GM21515 (cell line): Measurements from ENCODE around the gene PLAC8.
"Not testable (repeated sequence)": the region's sequence is repeated elsewhere in the genome, so short reads cannot be mapped to it uniquely, and the experiment has no call there.

Source experiments
- ATAC-seq: cut with Tn5 transposase; IDR thresholded peaks from one replicate; pipeline ENCODE4 v1.9.1; 2021; ENCODE audit not compliant: unreplicated experiment

Gene PLAC8

GRCh38 chr4:83114576-83114975 lies at the start of gene PLAC8:
TSS of gene PLAC8 (minus strand) at chr4:83114729. CDS start at chr4:83107921, 6,808 bp downstream.
- ATAC-seq: peak; percentile 42

- no peak for ATAC-seq
These were observed 38.9 kb upstream of the PLAC8 start for GRCh38 chr4:83153417-83153816.

- no peak for ATAC-seq
These were observed 38.2 kb upstream of the PLAC8 start for GRCh38 chr4:83152746-83153145.

GRCh38 chr4:83151651-83152050 lies 37.1 kb upstream of the PLAC8 start:
- ATAC-seq: no peak

- no peak for ATAC-seq
These were observed 36.3 kb upstream of the PLAC8 start for GRCh38 chr4:83150653-83151330.

GRCh38 chr4:83149865-83150652 lies 35.5 kb upstream of the PLAC8 start:
- no peak for ATAC-seq

GRCh38 chr4:83146841-83147240 lies 32.3 kb upstream of the PLAC8 start:
- ATAC-seq: no peak

- not testable (repeated sequence) for ATAC-seq
These were observed 31.2 kb upstream of the PLAC8 start for GRCh38 chr4:83145776-83146175.

GRCh38 chr4:83139514-83140156 lies 25.1 kb upstream of the PLAC8 start:
- ATAC-seq: no peak

GRCh38 chr4:83138946-83139345 lies 24.4 kb upstream of the PLAC8 start:
- ATAC-seq: no peak

GRCh38 chr4:83132065-83132464 lies 17.5 kb upstream of the PLAC8 start:
- ATAC-seq: no peak

- ATAC-seq: no peak
These were observed 14.7 kb upstream of the PLAC8 start for GRCh38 chr4:83129264-83129663.

GRCh38 chr4:83128240-83128929 lies 13.9 kb upstream of the PLAC8 start:
- no peak for ATAC-seq

- ATAC-seq: no peak
These were observed 11.2 kb upstream of the PLAC8 start for GRCh38 chr4:83125738-83126141.

GRCh38 chr4:83124111-83124780 lies 9.7 kb upstream of the PLAC8 start:
- ATAC-seq: no peak

- no peak for ATAC-seq
These were observed 6.7 kb upstream of the PLAC8 start for GRCh38 chr4:83121246-83121645.

GRCh38 chr4:83118869-83119268 lies 4.3 kb upstream of the PLAC8 start:
- no peak for ATAC-seq

GRCh38 chr4:83115656-83116285 lies 1.2 kb upstream of the PLAC8 start:
- no peak for ATAC-seq

GRCh38 chr4:83115000-83115399 lies 471 bp upstream of the PLAC8 start:
- ATAC-seq: no peak

GRCh38 chr4:83113429-83113786 lies 1.1 kb downstream of the PLAC8 start:
- no peak for ATAC-seq
